OCI-LY1 (cell line): Measurements from ENCODE around the gene SLC25A29.

Experiments used
- H2AFZ ChIP-seq: fragments of 200-600 bp; sonication (generic), shearing (Covaris generic); 2 replicates; pipeline ENCODE4 v1.6.0; 2014; ENCODE audit warnings: antibody characterized with exemption, mild to moderate bottlenecking, low read length
- H3F3A ChIP-seq: fragments of 200-600 bp; sonication (generic), shearing (Covaris generic); 2 replicates; pipeline ENCODE4 v1.6.0; 2014; ENCODE audit warnings: mild to moderate bottlenecking, antibody characterized with exemption, low read length, moderate library complexity; ENCODE audit not compliant: insufficient read depth
- H3K27ac ChIP-seq: fragments of 200-600 bp; sonication (generic); 2 replicates; pipeline ENCODE4 v1.5.1; 2014; ENCODE audit warnings: low read length, mixed run types, mild to moderate bottlenecking, low read depth; ENCODE audit not compliant: poor library complexity, severe bottlenecking
- H3K27me3 ChIP-seq: fragments of 200-600 bp; sonication (generic); 2 replicates; pipeline ENCODE4 v1.6.0; 2014; ENCODE audit warnings: antibody characterized with exemption, mild to moderate bottlenecking, low read length, moderate library complexity; ENCODE audit not compliant: insufficient read depth
- H3K36me3 ChIP-seq: fragments of 200-600 bp; sonication (generic); 2 replicates; pipeline ENCODE4 v1.6.1; 2014; ENCODE audit warnings: mild to moderate bottlenecking, antibody characterized with exemption, low read length, moderate library complexity, mixed read lengths; ENCODE audit not compliant: insufficient read depth
- H3K4me1 ChIP-seq: fragments of 200-600 bp; sonication (generic); 2 replicates; pipeline ENCODE4 v1.5.1; 2014; ENCODE audit warnings: mild to moderate bottlenecking, low read length, moderate library complexity; ENCODE audit not compliant: insufficient read depth, severe bottlenecking
- H3K4me2 ChIP-seq: fragments of 200-600 bp; sonication (generic), shearing (Covaris generic); 2 replicates; pipeline ENCODE4 v1.6.1; 2014; ENCODE audit warnings: low read length
- H3K4me3 ChIP-seq: fragments of 200-600 bp; sonication (generic); 2 replicates; pipeline ENCODE4 v1.5.1; 2014; ENCODE audit warnings: low read length, low read depth, mild to moderate bottlenecking, mixed read lengths; ENCODE audit not compliant: poor library complexity, severe bottlenecking
- H3K79me2 ChIP-seq: fragments of 200-600 bp; shearing (Covaris generic); 2 replicates; pipeline ENCODE4 v1.6.1; 2016; ENCODE audit warnings: mixed run types, low read length, mixed read lengths; ENCODE audit not compliant: insufficient read depth
- H3K9ac ChIP-seq: fragments of 200-600 bp; sonication (generic), shearing (Covaris generic); 2 replicates; pipeline ENCODE4 v1.6.1; 2014; ENCODE audit warnings: mild to moderate bottlenecking, low read length, mixed read lengths
- H3K9me2 ChIP-seq: fragments of 200-600 bp; sonication (generic), shearing (Covaris generic); 2 replicates; pipeline ENCODE4 v1.6.1; 2014; ENCODE audit warnings: low read depth, mild to moderate bottlenecking, low read length, mixed read lengths
- H3K9me3 ChIP-seq: fragments of 200-600 bp; shearing (Covaris generic); 2 replicates; pipeline ENCODE4 v1.6.1; 2014; ENCODE audit warnings: low read length, mixed read lengths
- H4K20me1 ChIP-seq: fragments of 200-600 bp; sonication (generic), shearing (Covaris generic); 2 replicates; pipeline ENCODE4 v1.6.0; 2016; ENCODE audit warnings: mild to moderate bottlenecking, low read length; ENCODE audit not compliant: insufficient read depth
- EZH2 ChIP-seq: fragments of 200-600 bp; sonication (generic), shearing (Covaris generic); IDR thresholded peaks from 2 replicates; pipeline ENCODE4 v1.8.0; 2017; ENCODE audit warnings: borderline replicate concordance, mixed run types, mild to moderate bottlenecking, antibody characterized with exemption, low read length, moderate library complexity, mixed read lengths
- TF ChIP-seq, protein P1 (sequence below): fragments of 200-600 bp; sonication (generic), shearing (Covaris generic); IDR thresholded peaks from 2 replicates; pipeline ENCODE4 v1.5.1; 2017; ENCODE audit warnings: mild to moderate bottlenecking, antibody characterized with exemption, low read length, moderate library complexity, mixed read lengths

The SLC25A29 gene

DNA sequence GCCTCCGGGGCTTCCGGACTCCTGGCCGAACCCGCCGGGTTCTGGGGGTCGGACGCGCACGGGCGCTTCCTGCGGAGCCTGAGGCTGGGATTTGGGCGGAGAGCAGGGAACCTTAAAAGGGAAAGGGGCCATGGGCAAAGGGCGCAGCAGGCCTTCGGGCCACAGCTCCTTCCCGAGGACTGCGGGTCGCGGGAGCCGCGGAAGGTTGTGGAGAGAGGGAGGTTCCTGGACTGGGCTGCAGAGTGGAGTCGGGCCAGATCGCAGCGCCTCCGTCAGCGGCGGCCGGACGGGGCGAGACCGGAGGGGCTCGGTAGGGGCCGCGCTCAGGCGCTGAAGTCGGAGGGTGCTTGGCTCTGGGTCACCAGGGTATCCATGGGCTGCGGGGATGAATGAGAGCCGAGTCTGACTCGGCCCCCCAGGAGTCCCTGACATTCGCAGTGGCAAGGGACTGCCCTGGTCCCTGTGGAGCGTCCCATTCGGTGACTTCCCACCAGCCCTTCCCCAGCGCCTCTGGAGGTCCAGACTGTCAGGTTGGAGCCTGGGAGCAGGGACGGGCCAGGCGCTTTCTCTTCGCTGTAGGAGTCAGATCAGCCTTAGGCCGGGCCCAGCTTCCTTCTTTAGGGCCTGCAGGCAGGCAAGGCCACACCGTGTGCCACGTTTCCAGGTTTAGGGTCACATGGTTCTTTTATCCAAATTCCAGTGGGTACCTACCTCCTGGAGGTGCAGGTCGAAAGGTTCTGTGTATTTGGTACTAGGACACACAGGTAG is 938 bp upstream of the SLC25A29 start:
- TF ChIP-seq, protein P1, sequence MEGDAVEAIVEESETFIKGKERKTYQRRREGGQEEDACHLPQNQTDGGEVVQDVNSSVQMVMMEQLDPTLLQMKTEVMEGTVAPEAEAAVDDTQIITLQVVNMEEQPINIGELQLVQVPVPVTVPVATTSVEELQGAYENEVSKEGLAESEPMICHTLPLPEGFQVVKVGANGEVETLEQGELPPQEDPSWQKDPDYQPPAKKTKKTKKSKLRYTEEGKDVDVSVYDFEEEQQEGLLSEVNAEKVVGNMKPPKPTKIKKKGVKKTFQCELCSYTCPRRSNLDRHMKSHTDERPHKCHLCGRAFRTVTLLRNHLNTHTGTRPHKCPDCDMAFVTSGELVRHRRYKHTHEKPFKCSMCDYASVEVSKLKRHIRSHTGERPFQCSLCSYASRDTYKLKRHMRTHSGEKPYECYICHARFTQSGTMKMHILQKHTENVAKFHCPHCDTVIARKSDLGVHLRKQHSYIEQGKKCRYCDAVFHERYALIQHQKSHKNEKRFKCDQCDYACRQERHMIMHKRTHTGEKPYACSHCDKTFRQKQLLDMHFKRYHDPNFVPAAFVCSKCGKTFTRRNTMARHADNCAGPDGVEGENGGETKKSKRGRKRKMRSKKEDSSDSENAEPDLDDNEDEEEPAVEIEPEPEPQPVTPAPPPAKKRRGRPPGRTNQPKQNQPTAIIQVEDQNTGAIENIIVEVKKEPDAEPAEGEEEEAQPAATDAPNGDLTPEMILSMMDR: no peak
- no peak for TF ChIP-seq EZH2
- H3K4me1 ChIP-seq: peaks cover 24% of the 10 kb centered on the region
- H4K20me1 ChIP-seq: no peaks in the 10 kb centered on the region
- H3K4me3 ChIP-seq: peak overlapping the region; percentile 60
- H3K27ac ChIP-seq: no peak overlapping the region
- no peaks in the 10 kb centered on the region for H3K9me2 ChIP-seq
- H2AFZ ChIP-seq: no peak overlapping the region
- H3K9me3 ChIP-seq: no peaks in the 10 kb centered on the region
- H3K4me2 ChIP-seq: peak overlapping the region; percentile 92
- no peaks in the 10 kb centered on the region for H3K36me3 ChIP-seq
- H3F3A ChIP-seq: no peaks in the 10 kb centered on the region
- H3K79me2 ChIP-seq: no peaks in the 10 kb centered on the region
- H3K9ac ChIP-seq: peak overlapping the region; percentile 58
- 0 out of 2 replicates have a peak, but pooled peaks cover 5% of the 10 kb centered on the region for H3K27me3 ChIP-seq

- Histone ChIP-seq H2AFZ (0 out of 2 replicates have a peak overlapping the region, but pooled peaks have one; percentile 61), H4K20me1 (no peaks in the 10 kb centered on the region), H3K4me3 (peak overlapping the region; percentile 60), H3K9me3 (no peaks in the 10 kb centered on the region), H3K4me2 (peak overlapping the region; percentile 92), H3K79me2 (no peaks in the 10 kb centered on the region), H3K9ac (peak overlapping the region; percentile 67), H3K27ac (no peak overlapping the region), H3K27me3 (0 out of 2 replicates have a peak, but pooled peaks cover 5% of the 10 kb centered on the region), H3F3A (no peaks in the 10 kb centered on the region), H3K36me3 (no peaks in the 10 kb centered on the region), H3K9me2 (no peaks in the 10 kb centered on the region), H3K4me1 (peaks cover 20% of the 10 kb centered on the region)
- TF ChIP-seq, protein P1: no peak
- no peak for TF ChIP-seq EZH2
Observed at GRCh38 chr14:100305324-100306100, 732 bp downstream of the SLC25A29 start.

- Histone ChIP-seq H3K9ac (no peak overlapping the region), H3K4me1 (peaks cover 20% of the 10 kb centered on the region), H3K79me2 (no peaks in the 10 kb centered on the region), H3F3A (no peaks in the 10 kb centered on the region), H3K4me2 (peak overlapping the region; percentile 92), H3K9me2 (no peaks in the 10 kb centered on the region), H2AFZ (no peak overlapping the region), H3K4me3 (peak overlapping the region; percentile 60), H3K27ac (no peak overlapping the region), H3K36me3 (no peaks in the 10 kb centered on the region), H3K9me3 (no peaks in the 10 kb centered on the region), H4K20me1 (no peaks in the 10 kb centered on the region), H3K27me3 (0 out of 2 replicates have a peak, but pooled peaks cover 5% of the 10 kb centered on the region)
- TF ChIP-seq, protein P1: no peak
- no peak for TF ChIP-seq EZH2
Observed at GRCh38 chr14:100304825-100305323, 1.4 kb downstream of the SLC25A29 start.
